MM.1S (cell line): ENCODE results near the gene GH1.
A peak's percentile ranks its signal among the peaks of the same experiment; 100 is the strongest.

Experiments
- DNase-seq: peaks from one replicate; pipeline ENCODE4 v3.0.0-alpha.2; 2015
- H2AFZ ChIP-seq: fragments of 300-600 bp; sonication (generic); 2 replicates; pipeline ENCODE4 v1.6.0; 2016; ENCODE audit warnings: antibody characterized with exemption, low read length
- H3F3A ChIP-seq: fragments of 300-600 bp; sonication (generic); 2 replicates; pipeline ENCODE4 v1.6.1; 2016; ENCODE audit warnings: mild to moderate bottlenecking, antibody characterized with exemption, low read length, moderate library complexity, mixed read lengths; ENCODE audit not compliant: insufficient read depth
- H3K27ac ChIP-seq: fragments of 300-600 bp; sonication (generic); 2 replicates; pipeline ENCODE4 v1.5.1; 2016; ENCODE audit warnings: mild to moderate bottlenecking, low read length
- H3K27me3 ChIP-seq: fragments of 300-600 bp; sonication (generic); replicated peaks from 2 replicates; pipeline ENCODE4 v1.6.0; 2016; ENCODE audit warnings: low read length; ENCODE audit not compliant: insufficient read depth
- H3K36me3 ChIP-seq: fragments of 300-600 bp; sonication (generic); replicated peaks from 2 replicates; pipeline ENCODE4 v1.6.1; 2016; ENCODE audit warnings: mild to moderate bottlenecking, low read length, mixed read lengths; ENCODE audit not compliant: insufficient read depth
- H3K4me1 ChIP-seq: fragments of 300-600 bp; sonication (generic); 2 replicates; pipeline ENCODE4 v1.6.1; 2016; ENCODE audit warnings: low read length, mixed read lengths
- H3K4me2 ChIP-seq: fragments of 300-600 bp; sonication (generic); 2 replicates; pipeline ENCODE4 v1.6.0; 2016; ENCODE audit warnings: low read depth, low read length
- H3K4me3 ChIP-seq: fragments of 300-600 bp; sonication (generic); 2 replicates; pipeline ENCODE4 v1.5.1; 2016; ENCODE audit warnings: low read length, mixed read lengths
- H3K79me2 ChIP-seq: fragments of 300-600 bp; sonication (generic); 2 replicates; pipeline ENCODE4 v1.6.1; 2016; ENCODE audit warnings: mixed run types, low read length, mixed read lengths
- H3K9ac ChIP-seq: fragments of 300-600 bp; sonication (generic); 2 replicates; pipeline ENCODE4 v1.6.1; 2016; ENCODE audit warnings: low read length, mixed read lengths
- H3K9me2 ChIP-seq: fragments of 300-600 bp; sonication (generic); replicated peaks from 2 replicates; pipeline ENCODE4 v1.6.1; 2016; ENCODE audit warnings: mild to moderate bottlenecking, low read length, mixed read lengths; ENCODE audit not compliant: insufficient read depth
- H3K9me3 ChIP-seq: fragments of 300-600 bp; sonication (generic); replicated peaks from 2 replicates; pipeline ENCODE4 v1.6.1; 2016; ENCODE audit warnings: mild to moderate bottlenecking, low read length, mixed read lengths; ENCODE audit not compliant: insufficient read depth
- H4K20me1 ChIP-seq: fragments of 300-600 bp; sonication (generic); 2 replicates; pipeline ENCODE4 v1.6.1; 2016; ENCODE audit warnings: mild to moderate bottlenecking, low read length, moderate library complexity, mixed read lengths; ENCODE audit not compliant: insufficient read depth
- EZH2 ChIP-seq: fragments of 300-600 bp; sonication (generic); optimal IDR thresholded peaks from 2 replicates; pipeline ENCODE3; 2017; ENCODE audit warnings: low read depth, mild to moderate bottlenecking, antibody characterized with exemption, low read length, mixed read lengths
- EZH2phosphoT487 ChIP-seq: fragments of 300-600 bp; sonication (generic); IDR thresholded peaks from 2 replicates; pipeline ENCODE4 v1.6.1; 2018; ENCODE audit warnings: antibody characterized with exemption, low read length
- TF ChIP-seq, protein P1 (sequence below): fragments of 300-600 bp; sonication (generic); IDR thresholded peaks from 2 replicates; pipeline ENCODE4 v1.5.1; 2016; ENCODE audit warnings: antibody characterized with exemption, low read length, mixed read lengths

Gene GH1

DNA sequence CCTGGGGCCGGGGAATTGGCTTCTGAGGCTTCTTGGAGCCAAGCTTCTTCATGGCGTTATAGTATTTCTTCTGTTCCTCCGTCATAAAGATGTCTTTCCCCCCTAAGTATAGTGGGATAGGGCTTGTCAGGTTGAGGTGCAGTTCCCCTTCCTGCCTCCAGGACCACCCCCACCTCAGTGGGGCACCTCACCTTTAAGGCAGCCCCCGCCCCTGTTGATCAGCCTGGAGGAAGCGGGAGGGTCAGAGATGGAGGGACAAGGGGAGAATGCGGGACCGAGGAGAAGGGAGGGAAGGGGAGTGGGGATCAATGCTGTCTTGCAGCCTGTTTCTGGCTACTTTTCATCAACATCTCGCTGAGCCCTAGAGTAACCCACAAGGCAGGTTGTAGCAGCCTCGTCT, 25.1 kb upstream of the GH1 start:
- no peak overlapping the region for H3K9ac ChIP-seq
- no peak overlapping the region for H3K27ac ChIP-seq
- no peaks in the 10 kb centered on the region for H3K9me3 ChIP-seq
- H3F3A ChIP-seq = no peaks in the 10 kb centered on the region
- DNase-seq = no peak
- TF ChIP-seq EZH2phosphoT487 = no peak
- TF ChIP-seq, protein P1, sequence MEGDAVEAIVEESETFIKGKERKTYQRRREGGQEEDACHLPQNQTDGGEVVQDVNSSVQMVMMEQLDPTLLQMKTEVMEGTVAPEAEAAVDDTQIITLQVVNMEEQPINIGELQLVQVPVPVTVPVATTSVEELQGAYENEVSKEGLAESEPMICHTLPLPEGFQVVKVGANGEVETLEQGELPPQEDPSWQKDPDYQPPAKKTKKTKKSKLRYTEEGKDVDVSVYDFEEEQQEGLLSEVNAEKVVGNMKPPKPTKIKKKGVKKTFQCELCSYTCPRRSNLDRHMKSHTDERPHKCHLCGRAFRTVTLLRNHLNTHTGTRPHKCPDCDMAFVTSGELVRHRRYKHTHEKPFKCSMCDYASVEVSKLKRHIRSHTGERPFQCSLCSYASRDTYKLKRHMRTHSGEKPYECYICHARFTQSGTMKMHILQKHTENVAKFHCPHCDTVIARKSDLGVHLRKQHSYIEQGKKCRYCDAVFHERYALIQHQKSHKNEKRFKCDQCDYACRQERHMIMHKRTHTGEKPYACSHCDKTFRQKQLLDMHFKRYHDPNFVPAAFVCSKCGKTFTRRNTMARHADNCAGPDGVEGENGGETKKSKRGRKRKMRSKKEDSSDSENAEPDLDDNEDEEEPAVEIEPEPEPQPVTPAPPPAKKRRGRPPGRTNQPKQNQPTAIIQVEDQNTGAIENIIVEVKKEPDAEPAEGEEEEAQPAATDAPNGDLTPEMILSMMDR = peak; percentile 15; the same call in 1 of the 2 replicates
- H3K4me2 ChIP-seq = no peak overlapping the region
- H2AFZ ChIP-seq = no peak overlapping the region
- no peaks in the 10 kb centered on the region for H3K79me2 ChIP-seq
- no peaks in the 10 kb centered on the region for H4K20me1 ChIP-seq
- H3K4me1 ChIP-seq = peaks cover 3% of the 10 kb centered on the region
- no peaks in the 10 kb centered on the region for H3K36me3 ChIP-seq
- no peaks in the 10 kb centered on the region for H3K9me2 ChIP-seq
- H3K27me3 ChIP-seq = peaks cover 14% of the 10 kb centered on the region; the same call in 1 of the 2 replicates
- H3K4me3 ChIP-seq = no peak overlapping the region

DNA sequence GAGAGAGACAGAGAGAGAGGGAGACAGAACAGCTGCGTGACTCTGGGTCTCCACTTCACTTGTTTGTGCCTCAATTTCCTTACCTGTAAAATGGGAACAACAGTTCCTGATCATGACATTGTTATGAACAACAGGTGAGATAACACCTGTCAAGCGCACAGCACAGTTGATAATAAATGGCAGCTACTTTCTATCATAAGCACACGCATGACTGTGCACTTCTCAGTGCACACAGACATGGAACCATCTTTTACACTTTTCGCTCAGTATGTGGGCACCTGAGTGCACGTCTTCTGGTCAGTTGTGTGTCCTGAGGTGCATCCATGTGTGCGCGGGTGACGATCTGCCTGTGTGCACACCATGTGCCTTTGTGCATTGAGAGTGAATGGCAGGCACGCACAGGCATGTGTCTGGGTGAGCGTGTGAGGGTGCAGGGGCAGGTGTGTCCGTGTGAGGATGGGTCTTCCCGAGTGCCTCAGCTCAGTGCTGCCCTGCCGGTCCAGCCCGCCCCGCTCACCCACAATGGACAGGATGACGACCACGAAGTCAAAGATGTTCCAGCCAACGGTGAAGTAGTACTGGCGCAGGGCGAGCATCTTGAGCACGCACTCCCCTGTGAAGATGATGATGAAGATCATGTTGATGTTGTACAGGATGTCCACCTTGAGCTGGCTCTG, 23.8 kb upstream of the GH1 start:
- DNase-seq = no peak
- H3K4me2 ChIP-seq = no peak overlapping the region
- no peaks in the 10 kb centered on the region for H3K36me3 ChIP-seq
- no peaks in the 10 kb centered on the region for H3K9me2 ChIP-seq
- no peaks in the 10 kb centered on the region for H3K9me3 ChIP-seq
- no peak overlapping the region for H3K9ac ChIP-seq
- H3K27ac ChIP-seq = no peak overlapping the region
- peaks cover 14% of the 10 kb centered on the region; the same call in 1 of the 2 replicates for H3K27me3 ChIP-seq
- H3K4me1 ChIP-seq = peaks cover 3% of the 10 kb centered on the region
- no peak overlapping the region for H2AFZ ChIP-seq
- no peaks in the 10 kb centered on the region for H4K20me1 ChIP-seq
- TF ChIP-seq EZH2 (no peak), EZH2phosphoT487 (no peak)
- TF ChIP-seq, protein P1 = no peak
- no peak overlapping the region for H3K4me3 ChIP-seq
- no peaks in the 10 kb centered on the region for H3F3A ChIP-seq
- H3K79me2 ChIP-seq = no peaks in the 10 kb centered on the region

DNA sequence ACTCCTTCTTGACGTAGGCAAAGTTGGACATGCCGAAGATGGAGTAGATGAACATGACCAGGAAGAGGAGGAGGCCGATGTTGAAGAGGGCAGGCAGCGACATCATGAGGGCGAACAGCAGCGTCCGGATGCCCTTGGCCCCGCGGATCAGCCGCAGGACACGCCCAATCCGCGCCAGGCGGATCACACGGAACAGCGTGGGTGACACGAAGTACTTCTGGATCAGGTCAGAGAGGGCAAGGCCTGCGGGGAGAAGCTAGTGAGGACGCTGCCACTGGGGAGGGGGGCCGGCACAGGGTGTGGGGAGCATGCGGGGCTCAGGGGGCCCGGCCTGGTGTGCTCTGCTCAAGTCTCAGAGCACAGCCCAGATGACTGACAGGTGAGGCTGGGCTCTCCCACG, 23.1 kb upstream of the GH1 start:
- H3K79me2 ChIP-seq = no peaks in the 10 kb centered on the region
- TF ChIP-seq, protein P1 = no peak
- TF ChIP-seq EZH2 (no peak), EZH2phosphoT487 (no peak)
- H3K9me2 ChIP-seq = no peaks in the 10 kb centered on the region
- H3K4me2 ChIP-seq = no peak overlapping the region
- no peaks in the 10 kb centered on the region for H3K9me3 ChIP-seq
- no peaks in the 10 kb centered on the region for H3K36me3 ChIP-seq
- H3F3A ChIP-seq = no peaks in the 10 kb centered on the region
- no peak overlapping the region for H2AFZ ChIP-seq
- H4K20me1 ChIP-seq = no peaks in the 10 kb centered on the region
- H3K4me1 ChIP-seq = peaks cover 3% of the 10 kb centered on the region
- no peak overlapping the region for H3K27ac ChIP-seq
- DNase-seq = no peak
- H3K27me3 ChIP-seq = peaks cover 14% of the 10 kb centered on the region; the same call in 1 of the 2 replicates
- no peak overlapping the region for H3K9ac ChIP-seq
- H3K4me3 ChIP-seq = no peak overlapping the region
